ENCODE results near the gene SNAP47. TPM values are rescaled to one million over a fixed set of nuclear protein-coding genes. Genes with fewer than 3 reads are reported as not detected.

Gene SNAP47
- total and polyA plus RNA-seq, 9 of the 15 experiments (the other 6 are each of a cell fraction or from before 2014, with no cell fraction given) = 2.5 to 41.3 (median 32.6) TPM

- no peak for TF ChIP-seq MLLT1 (IDR thresholded peaks at IDR 0.05)
- TF ChIP-seq RBM17 (IDR thresholded peaks at IDR 0.05; ENCODE audit: borderline replicate concordance, low read depth, low read length) = no peak
- no peak for TF ChIP-seq HNRNPUL1 (IDR thresholded peaks at IDR 0.05; ENCODE audit: low read length)
- no peak for TF ChIP-seq ZNF551 (CRISPR knock-in tag; IDR thresholded peaks at IDR 0.05)
- no peak for TF ChIP-seq NCOR1 (IDR thresholded peaks at IDR 0.05)
- no peak for TF ChIP-seq CHD2 (IDR thresholded peaks at IDR 0.05; ENCODE audit: low read depth, low read length)
- no peak for TF ChIP-seq HDAC2 (IDR thresholded peaks at IDR 0.05)
- no peak for TF ChIP-seq ESRRB (CRISPR knock-in tag; IDR thresholded peaks at IDR 0.05; ENCODE audit: borderline replicate concordance)
- TF ChIP-seq SMAD3 (CRISPR knock-in tag; conservative IDR thresholded peaks at IDR 0.05) = no peak
- TF ChIP-seq GTF2B (IDR thresholded peaks at IDR 0.05; ENCODE audit: extremely low read depth, insufficient read length) = no peak
- TF ChIP-seq CREM (IDR thresholded peaks at IDR 0.05; ENCODE audit: low read depth) = no peak
- no peak for TF ChIP-seq ZBTB40 (IDR thresholded peaks at IDR 0.05)
- no peak for TF ChIP-seq ZBTB40 (CRISPR knock-in tag; IDR thresholded peaks at IDR 0.05)
- TF ChIP-seq TRIM25 (IDR thresholded peaks at IDR 0.05; ENCODE audit: borderline replicate concordance) = no peak
Observed at GRCh38 chr1:227730630-227731151, 4.5 kb upstream of the SNAP47 start (continued).
